NCI-H2227 (cell line): ENCODE measurements around the gene PRPF31.
"Not testable (repeated sequence)": the region's sequence is repeated elsewhere in the genome, so short reads cannot be mapped to it uniquely, and the experiment has no call there.

Experiments used
- DNase-seq: peaks from one replicate; lab custom pipeline; 2025; ENCODE audit not compliant: unreplicated experiment; lab: John Stamatoyannopoulos, UW

Gene PRPF31

DNA sequence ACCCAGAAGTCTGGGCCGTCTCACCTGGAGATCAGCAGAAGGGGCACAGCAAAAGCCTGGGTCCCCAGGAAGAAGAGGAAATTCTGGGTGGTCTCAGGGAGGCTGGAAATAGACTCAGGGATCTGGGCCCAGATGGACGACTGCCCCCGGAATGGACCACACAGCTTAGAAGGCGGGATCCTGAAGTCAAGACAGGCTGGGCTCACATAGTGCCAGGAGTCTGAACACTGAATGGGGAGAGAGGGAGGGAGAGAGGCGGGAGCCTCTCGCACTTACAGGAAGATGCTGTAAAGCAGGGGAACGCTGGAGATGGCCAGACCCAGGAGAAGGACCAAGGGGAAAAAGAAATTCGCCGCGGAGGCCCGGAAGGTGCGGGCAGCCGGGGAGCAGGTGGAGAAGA is 45.3 kb downstream of the PRPF31 start:
- peak; percentile 70 for DNase-seq

DNA sequence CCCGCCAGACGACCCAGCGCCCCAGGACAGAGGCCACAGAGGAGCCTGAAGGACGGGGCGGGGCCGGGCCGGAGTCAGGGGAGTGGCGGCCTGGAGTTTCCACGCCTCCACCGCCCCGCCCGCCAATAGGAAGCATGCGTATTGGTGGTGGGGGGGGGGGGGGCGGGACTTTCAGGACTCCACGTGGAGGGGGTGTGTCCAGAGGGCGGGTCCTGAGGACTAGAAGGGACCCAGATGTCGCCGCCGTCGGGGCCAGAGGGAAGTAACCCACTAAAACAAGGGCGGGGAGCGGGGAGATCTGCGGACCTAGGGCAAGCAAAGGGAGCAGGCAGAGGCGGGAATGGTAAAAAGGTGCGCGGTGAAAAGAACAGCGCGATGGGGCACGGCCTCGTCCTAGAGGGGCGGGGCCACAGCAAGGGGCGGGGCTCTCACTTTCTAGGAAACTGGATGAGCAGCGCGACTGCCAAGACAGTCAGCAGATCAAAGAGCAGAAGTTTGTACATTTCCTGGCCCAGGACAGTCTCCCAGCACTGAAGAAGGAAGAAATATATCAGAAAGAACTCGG is 46.8 kb downstream of the PRPF31 start:
- peak; percentile 79 for DNase-seq

DNA sequence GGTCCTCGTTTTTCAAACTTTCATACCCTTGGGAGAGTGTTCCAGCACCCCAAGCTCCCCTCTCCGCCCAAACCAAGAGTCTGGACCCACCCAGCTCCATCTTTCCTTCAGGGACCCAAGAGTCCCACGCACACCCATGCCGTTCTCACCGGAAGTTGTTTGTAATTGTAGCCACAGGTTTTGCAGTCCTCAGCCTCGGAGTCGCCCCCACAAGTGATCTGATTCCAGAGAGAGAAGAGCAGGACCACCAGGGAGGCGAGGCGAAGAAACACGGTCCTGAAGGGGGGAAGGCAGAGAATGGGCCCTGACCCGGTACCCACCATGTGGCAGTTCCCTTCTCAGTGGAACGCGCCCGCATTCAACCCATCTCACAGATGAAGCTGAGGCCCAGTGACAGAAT is 47.3 kb downstream of the PRPF31 start:
- no peak for DNase-seq

DNA sequence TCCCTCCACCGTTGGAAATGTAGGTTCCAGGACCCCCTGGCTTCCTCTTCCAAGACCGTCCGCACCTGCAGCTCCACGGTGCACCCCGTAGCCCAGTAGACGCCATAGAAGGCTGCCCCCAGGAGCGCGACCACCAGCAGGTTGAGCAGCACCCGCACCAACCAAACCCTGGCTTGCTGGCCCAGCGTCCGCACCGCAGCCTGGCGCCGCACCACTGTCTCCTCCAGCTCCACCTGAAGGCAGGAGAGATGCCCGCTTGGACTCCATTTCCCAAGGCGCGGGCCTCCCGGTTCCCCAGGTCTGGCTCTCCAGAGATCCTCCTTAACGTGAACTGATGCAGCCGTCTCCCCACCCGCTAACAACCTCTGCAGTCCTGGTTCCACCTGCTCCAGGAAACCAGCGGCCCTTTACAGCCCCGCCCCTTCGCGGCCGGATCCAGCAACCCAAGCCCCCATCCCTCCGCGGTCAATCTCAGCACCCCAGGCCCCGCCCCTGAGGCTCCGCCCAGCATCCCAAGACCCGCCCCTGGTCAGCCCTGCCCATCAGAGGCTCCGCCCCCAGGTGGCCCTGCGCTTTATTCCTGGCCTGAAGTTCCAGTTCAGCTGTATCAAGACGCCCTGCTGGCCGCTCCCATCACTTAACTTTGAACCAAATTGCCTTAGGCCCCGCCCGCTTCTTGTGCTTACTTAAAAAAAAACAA is 49.0 kb downstream of the PRPF31 start:
- no peak for DNase-seq

DNA sequence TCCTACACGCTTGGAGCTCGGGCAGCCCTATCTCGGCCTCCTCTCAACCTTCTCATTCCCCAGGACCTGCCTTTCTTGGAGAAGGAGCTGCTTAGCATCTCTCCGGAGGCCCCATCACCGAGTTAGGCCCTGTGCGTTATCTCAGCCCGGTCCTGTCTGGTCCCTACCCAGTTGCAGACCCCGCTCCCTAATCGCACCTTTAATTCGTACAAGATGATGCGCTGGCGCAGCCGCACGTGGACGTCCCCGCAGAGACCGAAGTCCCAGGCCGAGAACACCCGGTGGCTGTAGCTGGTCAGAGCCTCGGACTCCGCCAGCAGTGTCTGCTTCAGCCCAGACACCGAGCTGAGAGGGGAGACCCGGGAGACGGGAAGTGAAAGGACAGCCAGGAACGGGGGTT is 49.7 kb downstream of the PRPF31 start:
- no peak for DNase-seq

DNA sequence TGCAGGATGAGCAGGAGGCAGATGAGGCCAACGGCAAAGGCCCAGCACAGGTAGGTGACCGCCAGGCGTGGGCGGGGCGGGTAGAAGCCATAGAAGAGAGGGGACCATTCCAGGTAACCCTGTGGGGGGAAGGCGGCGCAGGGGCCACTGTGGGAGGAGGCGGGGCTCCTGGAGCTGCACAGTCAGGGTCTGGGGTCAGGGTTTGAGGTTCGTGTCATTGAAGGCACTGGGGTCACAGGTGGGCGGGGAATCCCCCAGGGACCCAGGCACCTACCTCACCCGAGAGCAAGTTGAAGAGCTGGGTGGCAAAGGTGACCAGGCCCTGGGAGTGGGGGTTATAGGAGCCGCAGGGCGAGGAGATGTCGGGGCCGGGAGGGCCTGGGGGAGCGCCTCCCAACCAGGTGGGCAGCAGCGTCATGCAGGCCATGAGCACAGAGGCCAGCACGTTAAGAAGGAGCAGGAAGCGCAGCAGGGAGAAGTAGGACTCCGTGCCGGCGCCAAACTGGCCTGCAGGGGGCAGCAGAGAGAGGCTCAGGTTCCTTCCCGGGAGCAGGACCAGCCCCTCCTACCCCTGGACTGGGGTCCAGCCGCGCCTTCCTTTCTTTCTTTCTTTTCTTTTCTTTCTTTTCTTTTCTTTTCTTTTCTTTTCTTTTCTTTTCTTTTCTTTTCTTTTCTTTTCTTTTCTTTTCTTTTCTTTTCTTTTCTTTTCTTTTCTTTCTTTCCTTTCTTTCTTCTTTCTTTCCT is 52.8 kb downstream of the PRPF31 start:
- peak; percentile 98 for DNase-seq

DNA sequence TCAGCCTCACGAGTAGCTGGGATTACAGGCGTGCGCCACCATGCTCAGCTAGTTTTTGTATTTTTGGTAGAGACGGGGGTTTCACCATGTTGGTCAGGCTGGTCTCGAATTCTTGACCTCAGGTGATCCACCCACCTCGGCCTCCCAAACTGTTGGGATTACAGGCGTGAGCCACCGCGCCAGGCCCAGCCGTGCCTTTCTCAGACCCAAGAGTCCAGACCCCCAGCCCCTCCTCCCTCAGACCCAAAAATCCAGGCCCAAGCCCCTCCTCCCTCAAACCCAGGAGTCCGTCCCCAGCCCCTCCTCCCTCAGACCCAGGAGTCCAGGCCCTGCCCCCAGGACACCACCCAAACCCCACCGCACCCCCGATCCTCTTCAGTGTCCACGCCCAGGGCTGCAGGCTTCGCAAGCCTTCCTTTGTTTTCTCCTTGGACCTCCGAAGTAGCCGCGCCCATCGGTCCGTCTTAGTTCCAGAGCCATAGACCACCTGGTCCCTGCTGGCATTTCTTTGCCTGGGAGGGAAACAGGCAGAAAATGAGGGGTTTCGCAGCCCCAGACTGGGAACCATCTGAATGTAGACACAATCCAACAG is 53.7 kb downstream of the PRPF31 start:
- DNase-seq: no peak

DNA sequence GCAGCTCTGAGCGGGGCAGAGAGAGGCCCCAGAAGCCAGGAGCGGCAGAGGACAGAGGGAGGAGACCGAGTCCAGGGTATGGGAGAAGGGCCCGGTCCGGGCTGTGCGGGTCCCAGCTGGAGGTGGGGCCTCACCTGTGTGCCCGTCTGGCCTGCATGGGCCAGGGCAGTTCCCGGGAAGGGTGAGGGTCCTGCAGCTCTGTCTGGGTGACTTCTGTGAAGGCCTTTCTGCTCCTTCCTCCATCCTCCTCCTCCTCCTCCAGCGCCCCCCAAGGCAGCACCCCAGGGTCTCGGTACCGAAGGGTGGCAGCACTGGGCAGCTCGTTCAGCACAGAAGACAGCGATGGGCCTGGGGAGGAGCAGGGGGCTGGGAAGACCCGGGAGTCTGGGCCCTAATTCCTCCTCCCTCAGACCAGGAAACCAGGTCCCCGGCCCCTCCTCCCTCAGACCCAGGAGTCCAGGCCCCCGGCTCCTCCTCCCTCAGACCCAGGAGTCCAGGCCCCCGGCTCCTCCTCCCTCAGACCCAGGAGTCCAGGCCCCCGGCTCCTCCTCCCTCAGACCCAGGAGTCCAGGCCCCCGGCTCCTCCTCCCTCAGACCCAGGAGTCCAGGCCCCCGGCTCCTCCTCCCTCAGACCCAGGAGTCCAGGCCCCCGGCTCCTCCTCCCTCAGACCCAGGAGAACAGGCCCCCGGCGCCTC is 56.3 kb downstream of the PRPF31 start:
- not testable (repeated sequence) for DNase-seq

DNA sequence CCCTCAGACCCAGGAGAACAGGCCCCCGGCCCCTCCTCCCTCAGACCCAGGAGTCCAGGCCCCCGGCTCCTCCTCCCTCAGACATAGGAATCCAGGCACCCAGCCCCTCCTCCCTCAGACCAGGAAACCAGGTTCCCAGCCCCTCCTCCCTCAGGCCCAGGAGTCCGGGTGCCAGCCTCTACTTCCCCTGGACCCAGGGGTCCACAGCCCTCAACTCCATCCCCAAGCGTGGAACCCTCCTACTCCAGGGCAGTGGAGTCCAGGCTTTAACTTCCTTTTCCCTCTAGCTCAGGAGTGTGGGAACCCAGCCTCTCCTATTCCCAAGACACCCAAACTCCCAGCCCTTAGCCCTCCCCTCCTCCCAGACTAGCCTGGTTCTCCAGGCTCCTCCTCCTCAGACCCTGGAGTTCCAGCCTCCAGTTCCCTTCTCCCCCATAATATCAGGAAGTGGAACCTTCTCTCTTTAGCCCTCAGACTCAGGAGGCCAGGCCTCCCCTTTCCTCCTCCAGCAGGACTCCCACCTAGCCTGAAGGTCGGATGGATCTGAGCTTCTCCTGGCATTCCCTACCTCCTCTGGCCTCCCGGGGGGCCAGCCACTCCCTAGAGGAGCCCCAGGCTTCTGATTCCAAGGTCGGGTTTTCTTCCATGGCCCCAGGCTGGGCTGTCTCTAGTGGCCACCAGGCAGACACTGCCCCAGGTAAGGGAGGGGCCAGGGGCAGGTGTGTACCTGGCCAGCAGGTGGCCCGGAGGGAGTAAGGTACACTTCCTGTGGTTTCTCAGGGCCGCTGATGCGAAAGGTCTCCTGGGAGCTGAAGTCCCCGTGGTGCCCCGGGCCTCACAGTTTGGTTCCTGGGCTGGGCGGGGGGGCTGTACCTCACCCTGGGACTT is 57.2 kb downstream of the PRPF31 start, which contains the start of gene TMC4:
Gene TMC4 (minus strand): TSS at position 690 of the 888 bp plus-strand sequence. CDS start 43 bp downstream, at position 647.
- no peak for DNase-seq

DNA sequence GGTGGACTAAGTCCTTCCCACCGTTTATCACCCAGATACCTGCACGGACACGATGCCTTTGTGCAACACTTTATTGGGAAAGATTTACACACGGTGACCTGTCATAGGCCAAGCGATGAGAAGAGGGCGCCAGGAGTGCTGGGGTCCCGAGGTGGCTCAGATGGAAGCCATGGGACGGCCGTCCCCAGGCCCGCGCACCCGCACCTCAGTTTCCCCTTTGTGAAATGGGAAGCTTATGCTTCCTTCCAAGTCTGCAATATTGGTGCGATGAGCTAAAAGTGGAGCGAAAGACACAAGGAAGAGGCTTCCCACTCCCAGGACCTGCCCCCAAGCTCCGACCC is 57.8 kb downstream of the PRPF31 start:
- DNase-seq: no peak

DNA sequence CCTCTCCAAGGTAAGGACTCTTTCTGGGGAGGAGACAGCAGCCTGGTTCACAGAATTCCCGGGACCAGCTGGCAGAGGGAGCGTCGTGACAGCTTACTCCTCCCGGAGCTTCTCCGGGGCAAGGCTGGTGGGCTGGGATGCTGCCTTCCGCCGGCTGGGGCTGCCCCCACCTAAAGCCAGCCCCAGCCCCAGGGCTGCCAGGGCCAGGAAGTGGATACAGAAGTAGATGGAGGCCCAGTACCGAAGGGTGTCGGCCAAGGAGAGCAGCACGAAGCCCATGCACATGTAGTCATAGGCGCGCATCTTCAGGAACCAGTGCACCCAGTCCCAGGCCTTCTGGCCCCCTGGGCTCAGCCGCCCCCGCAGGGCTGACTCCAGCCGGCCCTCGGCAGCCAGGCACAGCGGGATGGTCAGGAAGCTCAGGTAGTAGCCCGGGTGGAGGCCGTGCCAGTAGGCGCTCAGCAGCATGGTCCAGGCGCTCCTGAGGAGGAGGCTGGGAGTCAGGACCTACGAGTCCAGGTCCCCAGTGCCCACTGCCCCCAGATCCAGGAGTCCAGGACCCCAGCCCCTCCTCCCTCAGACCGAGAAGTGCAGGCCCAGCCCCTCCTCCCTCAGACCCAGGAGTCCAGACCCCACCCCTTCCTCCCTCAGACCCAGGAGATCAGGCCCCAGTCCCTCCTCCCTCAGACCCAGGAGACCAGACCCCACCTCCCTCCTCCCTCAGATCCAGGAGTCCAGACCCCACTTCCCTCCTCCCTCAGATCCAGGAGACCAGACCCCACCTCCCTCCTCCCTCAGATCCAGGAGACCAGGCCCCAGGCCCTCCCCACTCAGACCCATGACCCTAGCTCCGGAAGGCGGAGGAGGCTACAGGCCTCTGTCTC is 58.6 kb downstream of the PRPF31 start:
- no peak for DNase-seq

DNA sequence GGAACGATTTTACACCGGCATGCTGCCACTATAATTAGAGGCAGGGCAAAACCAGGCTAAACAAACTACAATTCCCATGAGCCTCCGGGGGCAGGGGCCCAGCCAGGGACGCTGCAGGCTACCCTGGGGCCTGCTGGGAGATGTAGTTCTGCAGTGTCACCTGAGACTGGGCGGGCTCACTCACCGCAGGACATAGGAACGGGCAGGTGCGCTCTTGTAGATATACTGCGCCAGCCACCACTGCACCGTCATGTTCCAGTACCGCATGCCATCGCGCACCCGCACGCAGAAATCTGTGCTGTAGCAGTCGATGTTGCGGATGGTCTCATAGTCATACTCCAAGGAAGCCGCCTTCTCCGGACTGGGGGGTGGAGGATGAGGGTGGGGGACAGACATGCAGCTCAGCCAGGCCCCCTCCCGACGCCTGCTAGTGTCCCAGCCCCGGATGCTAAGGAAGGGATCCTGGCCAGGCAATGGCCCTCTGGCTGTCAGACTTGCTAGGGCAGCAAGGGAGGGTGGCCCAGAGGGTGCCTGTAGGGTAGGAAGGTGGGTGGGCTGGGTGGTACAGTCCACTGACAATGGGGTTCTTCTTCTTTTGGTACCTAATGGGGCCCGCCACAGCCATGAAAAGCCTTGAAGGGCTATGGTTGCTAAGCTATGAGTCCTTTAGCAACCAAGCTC is 63.2 kb downstream of the PRPF31 start:
- DNase-seq: peak; percentile 85

DNA sequence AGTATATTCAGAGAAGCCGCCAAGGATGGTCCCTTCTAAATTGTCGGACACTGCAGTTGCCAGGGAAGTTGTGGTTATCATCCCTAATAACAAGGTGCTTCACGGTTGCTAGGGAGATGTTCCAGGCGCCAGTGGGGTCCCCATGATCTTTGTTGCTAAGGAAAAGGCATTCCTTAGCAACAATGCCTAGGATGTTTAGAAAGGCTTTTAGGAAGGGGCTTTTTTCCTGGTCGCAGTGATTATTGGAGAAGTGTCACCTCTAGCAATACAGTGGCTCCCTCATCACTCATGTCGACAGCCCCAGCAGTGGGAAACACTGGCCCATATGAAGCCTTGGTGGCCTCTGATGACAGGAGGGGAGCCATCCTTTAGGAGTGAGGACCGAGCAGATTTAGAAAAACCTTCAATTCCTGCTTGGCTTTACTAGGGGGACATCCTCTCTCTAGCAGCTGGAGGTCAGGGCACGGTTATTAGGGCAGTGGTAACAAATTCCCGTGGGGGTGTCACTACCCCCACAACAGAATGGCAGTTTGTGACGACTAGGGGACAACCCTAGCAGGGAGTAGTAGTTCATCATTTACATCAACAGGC is 63.8 kb downstream of the PRPF31 start:
- DNase-seq: peak; percentile 82

DNA sequence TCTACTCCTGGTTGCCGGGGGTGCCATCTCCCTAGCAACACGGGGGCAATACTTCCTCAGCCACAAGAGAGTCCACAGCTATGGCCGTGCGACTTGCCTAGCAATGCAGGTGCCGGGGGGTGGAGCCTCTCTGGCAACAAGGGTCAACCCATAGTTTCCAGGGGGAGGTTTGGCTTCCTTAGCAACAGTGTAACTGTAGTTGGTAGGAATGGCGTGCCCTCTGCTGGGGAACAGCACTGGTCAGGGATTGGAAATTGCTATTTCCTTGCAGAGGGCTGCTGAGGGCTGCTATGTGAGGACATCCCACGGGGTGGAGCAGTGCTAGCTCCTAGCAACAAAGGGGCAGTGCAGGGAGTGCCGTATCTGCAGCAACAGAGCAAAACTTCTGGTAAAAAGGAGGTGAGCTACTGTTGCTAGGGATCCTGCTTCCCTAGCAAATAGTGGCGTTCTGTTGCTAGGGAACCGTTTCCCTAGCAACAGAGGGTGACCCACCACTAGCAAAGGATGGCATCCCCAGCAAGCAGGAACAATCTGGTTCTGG is 64.4 kb downstream of the PRPF31 start:
- peak; percentile 100 for DNase-seq

DNA sequence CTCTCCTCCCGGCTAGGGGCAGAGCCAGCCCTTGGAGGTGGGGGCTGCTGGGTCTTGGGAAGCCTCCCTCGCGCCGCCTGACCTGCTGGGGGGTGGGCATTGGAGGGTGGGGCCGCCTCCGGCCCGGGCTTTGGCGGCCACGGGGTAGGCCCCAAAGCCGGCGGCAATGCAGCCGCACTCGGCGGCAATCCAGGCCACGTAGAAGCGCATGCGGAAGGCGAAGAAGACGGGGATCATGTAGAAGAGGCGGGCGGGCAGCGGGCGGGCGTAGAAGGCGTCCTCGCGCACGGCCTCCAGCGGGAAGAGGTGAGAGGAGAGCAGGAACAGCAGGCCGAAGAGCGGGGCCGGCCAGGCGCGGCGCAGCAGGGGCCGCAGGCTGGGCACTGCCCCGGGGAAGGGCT is 65.1 kb downstream of the PRPF31 start:
- peak; percentile 77 for DNase-seq
